Left ventricle myocardium inferior (tissue), 1 donor: Measurements from ENCODE around the gene REEP6. TPM values are rescaled to one million over a fixed set of nuclear protein-coding genes. Genes with fewer than 3 reads are reported as not detected.

Experiments used
- DNase-seq: peaks from one replicate; pipeline ENCODE4 v3.0.0-alpha.2; 2020
- H3K27ac ChIP-seq: fragments of 200-600 bp; replicated peaks from 2 replicates; pipeline ENCODE4 v1.8.0; 2021
- H3K27me3 ChIP-seq: fragments of 200-600 bp; 2 replicates; pipeline ENCODE4 v1.8.0; 2021; ENCODE audit warnings: low read depth
- H3K36me3 ChIP-seq: fragments of 200-600 bp; 2 replicates; pipeline ENCODE4 v1.8.0; 2021
- H3K4me1 ChIP-seq: fragments of 200-600 bp; 2 replicates; pipeline ENCODE4 v1.8.0; 2021
- H3K4me3 ChIP-seq: fragments of 200-600 bp; 2 replicates; pipeline ENCODE4 v1.8.0; 2021; ENCODE audit warnings: mild to moderate bottlenecking, moderate library complexity
- H3K9me3 ChIP-seq: fragments of 200-600 bp; replicated peaks from 2 replicates; pipeline ENCODE4 v1.8.0; 2021
- CTCF ChIP-seq: fragments of 200-600 bp; IDR thresholded peaks from 2 replicates; pipeline ENCODE4 v1.8.0; 2021; ENCODE audit warnings: antibody characterized with exemption, mild to moderate bottlenecking, borderline replicate concordance
- intact Hi-C: fragments of 100-400 bp; cut with micrococcal nuclease; formaldehyde crosslinking; loops from one replicate; pipeline ENCODE4 v1.11.0; 2022
- total RNA-seq: library from RNA; stranded (reverse); fragmentation: NEBNext Ultra II Directional; extraction: Animal tissue kit (Norgen Biotek cat#: 25700); gene quantifications from one replicate; pipeline ENCODE4 v1.2.1, GENCODE V29; 2021
- donor health status: DM: no; HTN: yes; CAD: no; lungs with severe emphysema.

REEP6 gene
- total RNA-seq, 1 donor from 2014 or later = 1.9 TPM

GRCh38 chr19:1472231-1473084 lies 18.5 kb upstream of the REEP6 start:
- no peak for TF ChIP-seq CTCF
- intact Hi-C loops = no loop called here
- peaks cover 53% of the 10 kb centered on the region for H3K27me3 ChIP-seq

GRCh38 chr19:1473085-1473851 lies 17.7 kb upstream of the REEP6 start:
- intact Hi-C loops = no loop called here
- Histone ChIP-seq H3K4me3 (no peak overlapping the region), H3K27ac (peak overlapping the region; percentile 60), H3K27me3 (peaks cover 45% of the 10 kb centered on the region), H3K36me3 (peaks cover 4% of the 10 kb centered on the region), H3K9me3 (no peaks in the 10 kb centered on the region), H3K4me1 (peaks cover 64% of the 10 kb centered on the region)
- DNase-seq = no peak
- TF ChIP-seq CTCF = no peak

More at GRCh38 chr19:1472231-1473084, 18.5 kb upstream of the REEP6 start:
- DNase-seq = no peak
- H3K9me3 ChIP-seq = no peaks in the 10 kb centered on the region
- H3K36me3 ChIP-seq = peaks cover 4% of the 10 kb centered on the region
- H3K4me3 ChIP-seq = no peak overlapping the region
- H3K4me1 ChIP-seq = peaks cover 64% of the 10 kb centered on the region
- H3K27ac ChIP-seq = no peak overlapping the region

- no peak for TF ChIP-seq CTCF
- H3K4me1 ChIP-seq = peaks cover 62% of the 10 kb centered on the region
- no peaks in the 10 kb centered on the region for H3K9me3 ChIP-seq
- H3K36me3 ChIP-seq = peaks cover 4% of the 10 kb centered on the region
- intact Hi-C loops = no loop called here
- peak overlapping the region; percentile 60 for H3K27ac ChIP-seq
- DNase-seq = peak; percentile 46
- no peak overlapping the region for H3K4me3 ChIP-seq
- H3K27me3 ChIP-seq = peaks cover 37% of the 10 kb centered on the region
Observed at GRCh38 chr19:1474011-1474764, 16.8 kb upstream of the REEP6 start.

- TF ChIP-seq CTCF = no peak
- Histone ChIP-seq H3K4me3 (no peak overlapping the region), H3K27ac (peak overlapping the region; percentile 60), H3K36me3 (peaks cover 4% of the 10 kb centered on the region), H3K9me3 (no peaks in the 10 kb centered on the region), H3K27me3 (peaks cover 32% of the 10 kb centered on the region), H3K4me1 (peaks cover 65% of the 10 kb centered on the region)
- intact Hi-C loops = no loop called here
- no peak for DNase-seq
Observed at GRCh38 chr19:1474765-1475351, 16.1 kb upstream of the REEP6 start.
